ENCODE results near the gene USP31.

DNA sequence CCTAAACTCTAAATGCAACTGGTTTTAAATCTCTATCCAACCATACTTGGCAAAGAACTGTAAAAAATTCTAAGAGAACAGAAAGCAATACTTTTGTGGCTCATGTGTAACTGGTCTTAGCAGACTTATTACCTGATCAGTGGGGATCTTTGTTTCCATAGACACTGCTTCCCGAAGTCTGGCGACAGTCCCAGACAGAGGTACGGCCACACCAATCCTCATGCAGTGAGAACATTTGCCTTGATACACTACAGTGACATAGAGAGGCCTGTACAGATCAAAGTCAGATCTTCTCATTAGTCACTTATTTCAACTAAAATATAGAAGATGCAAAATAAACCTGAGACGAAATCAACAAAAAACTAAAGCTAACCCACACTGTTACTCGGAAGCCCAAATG is 43.9 kb downstream of the USP31 start:
- TF ChIP-seq, protein P1, sequence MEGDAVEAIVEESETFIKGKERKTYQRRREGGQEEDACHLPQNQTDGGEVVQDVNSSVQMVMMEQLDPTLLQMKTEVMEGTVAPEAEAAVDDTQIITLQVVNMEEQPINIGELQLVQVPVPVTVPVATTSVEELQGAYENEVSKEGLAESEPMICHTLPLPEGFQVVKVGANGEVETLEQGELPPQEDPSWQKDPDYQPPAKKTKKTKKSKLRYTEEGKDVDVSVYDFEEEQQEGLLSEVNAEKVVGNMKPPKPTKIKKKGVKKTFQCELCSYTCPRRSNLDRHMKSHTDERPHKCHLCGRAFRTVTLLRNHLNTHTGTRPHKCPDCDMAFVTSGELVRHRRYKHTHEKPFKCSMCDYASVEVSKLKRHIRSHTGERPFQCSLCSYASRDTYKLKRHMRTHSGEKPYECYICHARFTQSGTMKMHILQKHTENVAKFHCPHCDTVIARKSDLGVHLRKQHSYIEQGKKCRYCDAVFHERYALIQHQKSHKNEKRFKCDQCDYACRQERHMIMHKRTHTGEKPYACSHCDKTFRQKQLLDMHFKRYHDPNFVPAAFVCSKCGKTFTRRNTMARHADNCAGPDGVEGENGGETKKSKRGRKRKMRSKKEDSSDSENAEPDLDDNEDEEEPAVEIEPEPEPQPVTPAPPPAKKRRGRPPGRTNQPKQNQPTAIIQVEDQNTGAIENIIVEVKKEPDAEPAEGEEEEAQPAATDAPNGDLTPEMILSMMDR (IDR thresholded peaks at IDR 0.05): no peak
- TF ChIP-seq ZFX (IDR thresholded peaks at IDR 0.05; ENCODE audit: borderline replicate concordance): no peak
